OCI-LY1 (cell line): ENCODE data around the gene CHMP3.

ENCODE experiments used
- EZH2 ChIP-seq: fragments of 200-600 bp; sonication (generic), shearing (Covaris generic); IDR thresholded peaks from 2 replicates; pipeline ENCODE4 v1.8.0; 2017; ENCODE audit warnings: borderline replicate concordance, mixed run types, mild to moderate bottlenecking, antibody characterized with exemption, low read length, moderate library complexity, mixed read lengths
- TF ChIP-seq, protein P1 (sequence below): fragments of 200-600 bp; sonication (generic), shearing (Covaris generic); IDR thresholded peaks from 2 replicates; pipeline ENCODE4 v1.5.1; 2017; ENCODE audit warnings: mild to moderate bottlenecking, antibody characterized with exemption, low read length, moderate library complexity, mixed read lengths

- TF ChIP-seq, protein P1, sequence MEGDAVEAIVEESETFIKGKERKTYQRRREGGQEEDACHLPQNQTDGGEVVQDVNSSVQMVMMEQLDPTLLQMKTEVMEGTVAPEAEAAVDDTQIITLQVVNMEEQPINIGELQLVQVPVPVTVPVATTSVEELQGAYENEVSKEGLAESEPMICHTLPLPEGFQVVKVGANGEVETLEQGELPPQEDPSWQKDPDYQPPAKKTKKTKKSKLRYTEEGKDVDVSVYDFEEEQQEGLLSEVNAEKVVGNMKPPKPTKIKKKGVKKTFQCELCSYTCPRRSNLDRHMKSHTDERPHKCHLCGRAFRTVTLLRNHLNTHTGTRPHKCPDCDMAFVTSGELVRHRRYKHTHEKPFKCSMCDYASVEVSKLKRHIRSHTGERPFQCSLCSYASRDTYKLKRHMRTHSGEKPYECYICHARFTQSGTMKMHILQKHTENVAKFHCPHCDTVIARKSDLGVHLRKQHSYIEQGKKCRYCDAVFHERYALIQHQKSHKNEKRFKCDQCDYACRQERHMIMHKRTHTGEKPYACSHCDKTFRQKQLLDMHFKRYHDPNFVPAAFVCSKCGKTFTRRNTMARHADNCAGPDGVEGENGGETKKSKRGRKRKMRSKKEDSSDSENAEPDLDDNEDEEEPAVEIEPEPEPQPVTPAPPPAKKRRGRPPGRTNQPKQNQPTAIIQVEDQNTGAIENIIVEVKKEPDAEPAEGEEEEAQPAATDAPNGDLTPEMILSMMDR, result no peak
- TF ChIP-seq EZH2, result no peak
Measured at GRCh38 chr2:86455181-86455580, 108.1 kb downstream of the CHMP3 start.
